AG04450 (cell line): ENCODE measurements around the gene THBS3. TPM values are rescaled to one million over a fixed set of nuclear protein-coding genes. Genes with fewer than 3 reads are reported as not detected.

Source experiments
- CTCF ChIA-PET: fragments of 300-600, 350-600 bp; formaldehyde crosslinking; extraction: SDS; loops from one replicate; lab custom pipeline; 2022; ENCODE audit warnings: antibody characterized with exemption, inconsistent platforms; lab: Charles Lee
- POLR2A ChIA-PET: fragments of 350-600 bp; formaldehyde crosslinking; extraction: SDS; loops from one replicate; lab custom pipeline; 2021; ENCODE audit warnings: antibody characterized with exemption, inconsistent platforms; lab: Yijun Ruan, JAX
- DNase-seq: peaks from one replicate; pipeline ENCODE4 v3.0.0-alpha.2; 2011; ENCODE audit warnings: low read depth, low spot score
- H3K27ac ChIP-seq: one replicate; pipeline ENCODE4 v1.5.1; 2012; ENCODE audit warnings: low read depth, low read length, control low read depth
- H3K27me3 ChIP-seq: one replicate; pipeline ENCODE4 v1.6.0; 2012; ENCODE audit warnings: low read length; ENCODE audit not compliant: control insufficient read depth, insufficient read depth
- H3K4me3 ChIP-seq: 2 replicates; pipeline ENCODE4 v1.5.1; 2011; ENCODE audit warnings: mild to moderate bottlenecking, low read depth, low read length, control low read depth
- H3K9me3 ChIP-seq: 2 replicates; pipeline ENCODE4 v1.5.1; 2012; ENCODE audit warnings: low read length; ENCODE audit not compliant: control insufficient read depth, insufficient read depth
- CTCF ChIP-seq: IDR thresholded peaks from 2 replicates; pipeline ENCODE4 v1.5.1; 2011; ENCODE audit warnings: low read depth, low read length, control low read depth, inconsistent platforms
- polyA plus RNA-seq: library from polyadenylated mRNA; depleted of rRNA; stranded (reverse); fragments of >200 nt; gene quantifications from 2 replicates; pipeline ENCODE4 v1.2.3, GENCODE V29; 2011

THBS3 gene
- polyA plus RNA-seq, 1 experiment = 32.5 TPM

- Histone ChIP-seq H3K9me3 (no peaks in the 10 kb centered on the region; the same call in 1 of the 2 replicates), H3K27ac (no peak overlapping the region), H3K4me3 (no peak overlapping the region), H3K27me3 (no peaks in the 10 kb centered on the region)
- CTCF ChIA-PET = interaction anchor here (0.6 to 2.5 kb wide), 3 partner anchors 13 to 20 kb away, joined by 3 to 16 read pairs (median 11); partner anchors contain the start of gene KRTCAP2
- POLR2A ChIA-PET = no interaction called here
- DNase-seq = no peak
- TF ChIP-seq CTCF = no peak
These were observed 21.5 kb downstream of the THBS3 start for GRCh38 chr1:155186067-155186793.

GRCh38 chr1:155185783-155186066 lies 22.0 kb downstream of the THBS3 start:
- H3K4me3 ChIP-seq = no peak overlapping the region
- CTCF ChIA-PET = interaction anchor here (0.6 to 2.5 kb wide), 3 partner anchors 8 to 21 kb away, joined by 3 to 16 read pairs (median 8); partner anchors contain the start of gene KRTCAP2
- no peak for TF ChIP-seq CTCF
- no peak overlapping the region for H3K27ac ChIP-seq
- H3K9me3 ChIP-seq = no peaks in the 10 kb centered on the region; the same call in 1 of the 2 replicates
- DNase-seq = no peak
- POLR2A ChIA-PET = no interaction called here
- no peaks in the 10 kb centered on the region for H3K27me3 ChIP-seq

- Histone ChIP-seq H3K27ac (no peak overlapping the region), H3K27me3 (no peaks in the 10 kb centered on the region), H3K4me3 (no peak overlapping the region), H3K9me3 (no peaks in the 10 kb centered on the region; the same call in 1 of the 2 replicates)
- no peak for DNase-seq
- ChIA-PET POLR2A (no interaction called here), CTCF (interaction anchor here (1.6 to 2.5 kb wide), 2 partner anchors 8 to 12 kb away, joined by 8 to 16 read pairs; partner anchors contain the start of gene KRTCAP2)
- no peak for TF ChIP-seq CTCF
These were observed 22.6 kb downstream of the THBS3 start for GRCh38 chr1:155184835-155185782.

GRCh38 chr1:155184351-155184811 lies 23.3 kb downstream of the THBS3 start:
- Histone ChIP-seq H3K27ac (no peak overlapping the region), H3K27me3 (no peaks in the 10 kb centered on the region), H3K9me3 (no peaks in the 10 kb centered on the region; the same call in 1 of the 2 replicates), H3K4me3 (no peak overlapping the region)
- CTCF ChIA-PET = interaction anchor here (0.8 to 2.5 kb wide), 3 partner anchors 9 to 11 kb away, joined by 4 to 16 read pairs (median 8); partner anchors contain the start of gene KRTCAP2
- POLR2A ChIA-PET = interaction anchor here (0.5 to 1.0 kb wide), 2 partner anchors 9 to 1217 kb away, joined by 3 read pairs; partner anchors contain the start of gene CREB3L4
- no peak for TF ChIP-seq CTCF
- no peak for DNase-seq
